ENCODE measurements around the gene PTPRD.

Gene PTPRD

GRCh38 chr9:10274988-10275387, 337.8 kb downstream of the PTPRD start:
- TF ChIP-seq ZNF248 (tag by site-specific recombination; IDR thresholded peaks at IDR 0.05), result no peak
- no peak for TF ChIP-seq PRDM1 (tag by site-specific recombination; IDR thresholded peaks at IDR 0.05)
- TF ChIP-seq ZNF624 (tag by site-specific recombination; IDR thresholded peaks at IDR 0.05), result no peak
- no peak for TF ChIP-seq ZBTB7A (tag by site-specific recombination; IDR thresholded peaks at IDR 0.05; ENCODE audit: low read depth)
- no peak for TF ChIP-seq MZF1 (tag by site-specific recombination; IDR thresholded peaks at IDR 0.05; ENCODE audit: borderline replicate concordance)
- TF ChIP-seq ZNF692 (tag by site-specific recombination; IDR thresholded peaks at IDR 0.05), result no peak
- no peak for TF ChIP-seq ZNF10 (tag by site-specific recombination; IDR thresholded peaks at IDR 0.05)
- TF ChIP-seq ZNF514 (tag by site-specific recombination; IDR thresholded peaks at IDR 0.05), result no peak
- no peak for TF ChIP-seq ZBTB49 (tag by site-specific recombination; IDR thresholded peaks at IDR 0.05; ENCODE audit: low read depth)
- Histone ChIP-seq H3K27ac (ENCODE audit: extremely low read depth, low read depth, low read length) (no peak overlapping the region), H3K36me3 (ENCODE audit: control insufficient read depth in 2 of 2, insufficient read depth in 1 of 2, low read length in 2 of 2) (no peaks in the 10 kb centered on the region), H3K4me1 (ENCODE audit: control insufficient read depth, insufficient read depth, low read length) (no peaks in the 10 kb centered on the region), H3K9me3 (ENCODE audit: control insufficient read depth, insufficient read depth, low read depth, low read length) (no peaks in the 10 kb centered on the region), H3K4me3 (ENCODE audit: low read depth, low read length) (no peak overlapping the region)
- POLR2A ChIA-PET, result no interaction called here
- CTCF ChIA-PET, result no interaction called here

- no peaks in the 10 kb centered on the region for H3K9me3 ChIP-seq (ENCODE audit: control insufficient read depth, insufficient read depth, low read depth, low read length)
- ChIA-PET POLR2A (no interaction called here), CTCF (interaction anchor here (1.0 kb wide), 1 partner anchor 41 kb away, joined by 3 read pairs; no protein-coding TSS in a partner anchor)
- H3K4me1 ChIP-seq (ENCODE audit: control insufficient read depth, insufficient read depth, low read length), result no peaks in the 10 kb centered on the region
- H3K4me3 ChIP-seq (ENCODE audit: low read depth, low read length), result no peak overlapping the region
- no peaks in the 10 kb centered on the region for H3K36me3 ChIP-seq (ENCODE audit: control insufficient read depth in 2 of 2, insufficient read depth in 1 of 2, low read length in 2 of 2)
- H3K27ac ChIP-seq (ENCODE audit: extremely low read depth, low read depth, low read length), result no peak overlapping the region
- no peak for TF ChIP-seq ZNF274 (IDR thresholded peaks at IDR 0.05; ENCODE audit: low read length)
- TF ChIP-seq ZNF274 (tag by site-specific recombination; IDR thresholded peaks at IDR 0.05; ENCODE audit: borderline replicate concordance), result no peak
- no peak for TF ChIP-seq ZNF280D (tag by site-specific recombination; IDR thresholded peaks at IDR 0.05)
- no peak for TF ChIP-seq PRDM1 (tag by site-specific recombination; IDR thresholded peaks at IDR 0.05)
- no peak for TF ChIP-seq ZNF311 (tag by site-specific recombination; IDR thresholded peaks at IDR 0.05; ENCODE audit: borderline replicate concordance)
- no peak for TF ChIP-seq ZNF513 (tag by site-specific recombination; IDR thresholded peaks at IDR 0.05)
- TF ChIP-seq ZNF76 (tag by site-specific recombination; IDR thresholded peaks at IDR 0.05; ENCODE audit: borderline replicate concordance, low read depth), result no peak
- no peak for TF ChIP-seq ZNF449 (tag by site-specific recombination; IDR thresholded peaks at IDR 0.05)
- TF ChIP-seq ZNF391 (tag by site-specific recombination; IDR thresholded peaks at IDR 0.05; ENCODE audit: borderline replicate concordance, low read depth), result no peak
- no peak for TF ChIP-seq ZSCAN16 (tag by site-specific recombination; IDR thresholded peaks at IDR 0.05)
- no peak for TF ChIP-seq OSR2 (tag by site-specific recombination; IDR thresholded peaks at IDR 0.05)
- no peak for TF ChIP-seq REST (tag by site-specific recombination; IDR thresholded peaks at IDR 0.05)
- no peak for TF ChIP-seq ZNF792 (tag by site-specific recombination; IDR thresholded peaks at IDR 0.05)
- no peak for TF ChIP-seq IKZF3 (tag by site-specific recombination; IDR thresholded peaks at IDR 0.05)
Observed at GRCh38 chr9:10274175-10274574, 338.6 kb downstream of the PTPRD start.
